SU-DHL-6 (cell line): ENCODE data around the gene PREX1.

Source experiments
- CTCF ChIP-seq: fragments of 200-600 bp; sonication (generic); IDR thresholded peaks from one replicate; pipeline ENCODE4 v1.5.1; 2017; ENCODE audit warnings: antibody characterized with exemption, mild to moderate bottlenecking, low read length, moderate library complexity; ENCODE audit not compliant: insufficient read depth, poor library complexity, severe bottlenecking
- EZH2phosphoT487 ChIP-seq: fragments of 200-600 bp; sonication (generic), shearing (Covaris generic); conservative IDR thresholded peaks from 2 replicates; pipeline ENCODE4 v1.6.1; 2018; ENCODE audit warnings: mild to moderate bottlenecking, antibody characterized with exemption, low read length, moderate library complexity, mixed read lengths

DNA sequence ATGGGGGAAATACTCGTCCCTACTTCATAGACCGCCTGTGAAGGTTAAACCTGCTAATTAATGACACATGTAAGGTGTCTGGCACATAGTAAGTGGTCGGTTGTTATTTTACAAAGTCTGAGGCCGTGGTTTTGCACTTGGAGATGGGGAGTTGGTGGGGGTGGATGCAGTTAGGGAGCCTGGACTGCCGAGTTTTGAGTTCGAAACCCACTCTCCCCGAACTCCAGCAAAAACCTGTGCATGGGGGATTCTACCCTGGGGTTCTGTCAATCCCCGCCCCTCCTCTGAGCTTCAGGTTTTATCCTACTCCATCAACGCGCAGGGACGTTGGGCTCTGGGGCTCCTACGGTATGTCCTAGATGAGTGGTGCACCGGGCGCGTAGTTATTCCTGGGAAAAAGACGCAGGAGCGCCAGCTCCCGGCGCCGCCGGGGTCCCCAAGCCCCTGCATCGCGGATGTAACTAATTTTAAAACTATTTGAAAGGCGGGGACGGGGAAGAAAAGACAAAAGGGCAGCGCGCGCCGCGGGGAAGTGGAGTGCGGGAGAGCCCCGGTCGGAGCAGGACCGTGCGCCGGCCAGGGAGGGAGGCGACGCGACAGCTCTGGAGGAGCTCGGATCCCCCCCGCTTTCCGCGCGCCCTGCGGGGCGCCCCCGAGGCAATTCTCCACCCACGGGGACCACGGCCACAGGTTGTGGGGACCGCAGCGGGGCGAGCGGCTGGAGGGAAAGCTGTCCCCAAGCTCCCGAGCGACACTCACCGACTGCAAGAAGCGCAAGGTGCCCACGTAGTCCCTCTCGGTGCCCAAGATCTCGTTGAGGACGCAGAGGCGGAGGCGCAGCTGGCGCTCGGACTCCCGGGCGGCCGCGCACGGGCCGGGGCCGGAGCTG is 672 bp downstream of the PREX1 start:
- no peak for TF ChIP-seq CTCF
- no peak for TF ChIP-seq EZH2phosphoT487
